HCT116 (cell line): Measurements from ENCODE around the gene SNTB2. TPM values are rescaled to one million over a fixed set of nuclear protein-coding genes. Genes with fewer than 3 reads are reported as not detected.

Source experiments
- ATAC-seq: fragments of 200-7000 bp; cut with Tn5 transposase; 2 replicates; pipeline ENCODE4 v1.9.1; 2020; ENCODE audit warnings: mild to moderate bottlenecking, moderate library complexity
- BruUV-seq: library from RNA; stranded (reverse); fragments of 400-500 nt; replicated peaks from 2 replicates; lab custom pipeline; 2021; lab: Mats Ljungman, UMichigan
- CTCF ChIA-PET: fragments of 300-600 bp; sonication (Branson Sonifier 250); formaldehyde crosslinking; loops from one replicate; lab custom pipeline; 2021; ENCODE audit warnings: antibody characterized with exemption; lab: Charles Lee
- POLR2A ChIA-PET: fragments of 300-600, 350-600 bp; sonication (Branson Sonifier 250); formaldehyde crosslinking; loops from one replicate; lab custom pipeline; 2021; ENCODE audit warnings: antibody characterized with exemption; lab: Charles Lee
- RAD21 ChIA-PET, 2 experiments: fragments of 300-600 bp; sonication (Branson Sonifier 250); formaldehyde crosslinking; loops; one replicate each; lab custom pipeline; 2023; ENCODE audit warnings: low total read pairs in 2 of 2; ENCODE audit not compliant: uncharacterized antibody in 2 of 2, unreplicated experiment in 2 of 2, low non-redundant PET in 1 of 2; lab: Charles Lee
- DNase-seq: peaks from one replicate; pipeline ENCODE4 v3.0.0-alpha.2; 2010; ENCODE audit warnings: low read depth, low spot score
- H2AFZ ChIP-seq: fragments of 200-600 bp; shearing (Covaris generic), sonication (generic); 2 replicates; pipeline ENCODE4 v1.6.1; 2017; ENCODE audit warnings: low read depth, mixed run types, mixed read lengths, antibody characterized with exemption, low read length; ENCODE audit not compliant: poor library complexity, severe bottlenecking
- H3K27ac ChIP-seq: 2 replicates; pipeline ENCODE4 v1.5.1; 2012; ENCODE audit warnings: low read depth, low read length
- H3K27me3 ChIP-seq: fragments of 200-600 bp; sonication (generic); 2 replicates; pipeline ENCODE4 v1.6.1; 2016; ENCODE audit warnings: mixed run types, low read length, mixed read lengths; ENCODE audit not compliant: insufficient read depth
- H3K36me3 ChIP-seq, 2 experiments: fragments of 200-500 bp in 1 of 2; fragments of 200-600 bp in 1 of 2; sonication (Bioruptor generic) in 1 of 2; sonication (generic) in 1 of 2; 2 replicates each; pipeline versions ENCODE4 v1.5.1 to v1.6.1; 2014 to 2016; ENCODE audit warnings: low read length in 2 of 2, inconsistent platforms in 1 of 2, mixed read lengths in 1 of 2, mixed run types in 1 of 2; ENCODE audit not compliant: insufficient read depth in 2 of 2, control insufficient read depth in 1 of 2
- H3K4me1 ChIP-seq, 2 experiments: fragments of 200-600 bp in 1 of 2; sonication (generic) in 1 of 2; 2 replicates each; pipeline versions ENCODE4 v1.5.1 to v1.6.1; 2012 to 2017; ENCODE audit warnings: low read length in 2 of 2, inconsistent platforms in 1 of 2, mild to moderate bottlenecking in 1 of 2, mixed read lengths in 1 of 2, mixed run types in 1 of 2, moderate library complexity in 1 of 2; ENCODE audit not compliant: insufficient read depth in 2 of 2, control insufficient read depth in 1 of 2
- H3K4me2 ChIP-seq: fragments of 200-600 bp; sonication (generic); 2 replicates; pipeline ENCODE4 v1.6.1; 2017; ENCODE audit warnings: mixed run types, low read length, mixed read lengths
- H3K4me3 ChIP-seq, 2 experiments: fragments of 200-600 bp in 1 of 2; sonication (generic) in 1 of 2; replicated peaks in 1 of 2; 2 replicates each; pipeline ENCODE4 v1.5.1; 2011 to 2016; ENCODE audit warnings: low read length in 2 of 2, control low read depth in 1 of 2, low read depth in 1 of 2, mild to moderate bottlenecking in 1 of 2, mixed read lengths in 1 of 2, mixed run types in 1 of 2
- H3K79me2 ChIP-seq: fragments of 200-600 bp; sonication (generic); 2 replicates; pipeline ENCODE4 v1.6.1; 2017; ENCODE audit warnings: mild to moderate bottlenecking, mixed run types, low read length, moderate library complexity, mixed read lengths; ENCODE audit not compliant: insufficient read depth
- H3K9ac ChIP-seq: fragments of 200-600 bp; sonication (generic); 2 replicates; pipeline ENCODE4 v1.6.1; 2016; ENCODE audit warnings: low read length, mixed read lengths
- H3K9me2 ChIP-seq: fragments of 200-600 bp; sonication (generic), shearing (Covaris generic); 2 replicates; pipeline ENCODE4 v1.6.1; 2017; ENCODE audit warnings: mixed run types, mild to moderate bottlenecking, moderate library complexity; ENCODE audit not compliant: insufficient read depth
- H3K9me3 ChIP-seq, 2 experiments: fragments of 200-500 bp in 1 of 2; fragments of 200-600 bp in 1 of 2; sonication (Bioruptor generic) in 1 of 2; sonication (generic) in 1 of 2; 2 replicates each; pipeline ENCODE4 v1.6.1; 2014 to 2017; ENCODE audit warnings: low read length in 2 of 2, mixed read lengths in 2 of 2, inconsistent platforms in 1 of 2, low read depth in 1 of 2, mild to moderate bottlenecking in 1 of 2, mixed run types in 1 of 2, moderate library complexity in 1 of 2; ENCODE audit not compliant: control insufficient read depth in 1 of 2, insufficient read depth in 1 of 2
- H4K20me1 ChIP-seq: fragments of 200-600 bp; sonication (generic), shearing (Covaris generic); 2 replicates; pipeline ENCODE4 v1.6.1; 2017; ENCODE audit warnings: mixed run types, mild to moderate bottlenecking, moderate library complexity; ENCODE audit not compliant: insufficient read depth
- CBX3 ChIP-seq: IDR thresholded peaks from 2 replicates; pipeline ENCODE4 v1.6.1; 2012; ENCODE audit warnings: low read depth
- CEBPB ChIP-seq: IDR thresholded peaks from 2 replicates; pipeline ENCODE4 v1.6.1; 2012; ENCODE audit warnings: low read depth
- EGR1 ChIP-seq: IDR thresholded peaks from 2 replicates; pipeline ENCODE4 v1.6.1; 2012; ENCODE audit warnings: low read depth
- ELF1 ChIP-seq: IDR thresholded peaks from 2 replicates; pipeline ENCODE4 v1.6.1; 2012; ENCODE audit warnings: low read depth, borderline replicate concordance
- EZH2 ChIP-seq: fragments of 200-600 bp; sonication (generic); IDR thresholded peaks from 2 replicates; pipeline ENCODE4 v1.6.1; 2017; ENCODE audit warnings: antibody characterized with exemption, mixed run types
- EZH2phosphoT487 ChIP-seq: fragments of 200-600 bp; IDR thresholded peaks from 2 replicates; pipeline ENCODE4 v1.6.1; 2018; ENCODE audit warnings: antibody characterized with exemption, borderline replicate concordance
- POLR2A ChIP-seq: IDR thresholded peaks from 2 replicates; pipeline ENCODE4 v1.7.0; 2011; ENCODE audit warnings: borderline replicate concordance; ENCODE audit not compliant: insufficient read depth, insufficient read length; ENCODE audit errors: extremely low read depth
- RAD21 ChIP-seq: IDR thresholded peaks from 2 replicates; pipeline ENCODE4 v1.6.1; 2012; ENCODE audit warnings: low read depth, mild to moderate bottlenecking
- SP1 ChIP-seq: IDR thresholded peaks from 2 replicates; pipeline ENCODE4 v1.6.1; 2012; ENCODE audit warnings: low read depth
- SRF ChIP-seq: IDR thresholded peaks from 2 replicates; pipeline ENCODE4 v1.6.1; 2012; ENCODE audit warnings: low read depth
- intact Hi-C: fragments of 100-400 bp; cut with micrococcal nuclease; formaldehyde crosslinking; loops from 2 replicates; pipeline ENCODE4 v1.10.0; 2022
- total RNA-seq: library from RNA; stranded (reverse); gene quantifications from one replicate; pipeline ENCODE4 v1.2.1, GENCODE V29; 2021; ENCODE audit not compliant: unreplicated experiment
- TF ChIP-seq, protein P1 (sequence below): IDR thresholded peaks from 2 replicates; pipeline ENCODE4 v1.6.1; 2011; ENCODE audit warnings: mild to moderate bottlenecking, low read length, moderate library complexity; ENCODE audit not compliant: insufficient replicate concordance; ENCODE audit errors: extremely low read depth
- TF ChIP-seq, protein P2 (sequence below): IDR thresholded peaks from 2 replicates; pipeline ENCODE4 v1.6.1; 2012
- TF ChIP-seq, protein P3 (sequence below), 3 experiments: fragments of 200-600 bp in 1 of 3; sonication (generic) in 1 of 3; IDR thresholded peaks in 2 of 3; conservative IDR thresholded peaks in 1 of 3; 2 replicates each; pipeline ENCODE4 v1.5.1; 2012 to 2017; ENCODE audit warnings: low read depth in 2 of 3, low read length in 2 of 3, antibody characterized with exemption in 1 of 3, borderline replicate concordance in 1 of 3, control low read depth in 1 of 3, mild to moderate bottlenecking in 1 of 3, mixed read lengths in 1 of 3, mixed run types in 1 of 3, moderate library complexity in 1 of 3; ENCODE audit not compliant: insufficient read depth in 1 of 3

SNTB2 gene
- total RNA-seq, 1 experiment from 2014 or later = 38.1 TPM

DNA sequence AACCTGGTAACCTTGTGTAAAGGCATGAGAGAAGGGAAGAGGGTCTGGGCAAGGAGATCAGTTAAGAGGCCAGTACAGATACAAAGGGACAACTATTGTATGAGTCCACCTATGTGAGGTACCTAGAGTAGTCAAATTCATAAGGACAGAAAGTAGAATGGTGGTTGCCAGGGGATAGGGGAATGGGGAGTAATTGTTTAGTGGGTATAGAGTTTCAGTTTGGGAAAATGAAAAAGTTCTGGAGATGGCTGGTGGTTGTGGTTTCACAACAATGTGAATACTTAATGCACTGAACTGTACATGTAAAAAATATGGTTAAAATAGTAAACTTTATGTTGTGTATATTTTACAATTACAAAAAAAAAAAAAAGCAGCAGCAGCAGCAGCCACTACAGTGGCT, 49.4 kb downstream of the SNTB2 start:
- Histone ChIP-seq H3K27ac (no peak overlapping the region), H3K9me3 (no peaks in the 10 kb centered on the region), H3K4me1 (no peaks in the 10 kb centered on the region), H3K36me3 (no peaks in the 10 kb centered on the region), H3K9me2 (no peaks in the 10 kb centered on the region), H2AFZ (no peak overlapping the region), H3K4me3 (no peak overlapping the region), H3K79me2 (peaks cover 6% of the 10 kb centered on the region; the same call in 1 of the 2 replicates), H3K4me2 (no peak overlapping the region), H3K9ac (no peak overlapping the region), H4K20me1 (no peaks in the 10 kb centered on the region), H3K27me3 (no peaks in the 10 kb centered on the region)
- RAD21 ChIA-PET = no interaction called here
- no TSS peak for BruUV-seq
- CTCF ChIA-PET = no interaction called here
- ATAC-seq = no peak
- intact Hi-C loops = no loop called here
- POLR2A ChIA-PET = no interaction called here
- DNase-seq = no peak
- no peak for TF ChIP-seq CEBPB
- TF ChIP-seq EZH2 = no peak
- no peak for TF ChIP-seq EZH2phosphoT487
- TF ChIP-seq, protein P1, sequence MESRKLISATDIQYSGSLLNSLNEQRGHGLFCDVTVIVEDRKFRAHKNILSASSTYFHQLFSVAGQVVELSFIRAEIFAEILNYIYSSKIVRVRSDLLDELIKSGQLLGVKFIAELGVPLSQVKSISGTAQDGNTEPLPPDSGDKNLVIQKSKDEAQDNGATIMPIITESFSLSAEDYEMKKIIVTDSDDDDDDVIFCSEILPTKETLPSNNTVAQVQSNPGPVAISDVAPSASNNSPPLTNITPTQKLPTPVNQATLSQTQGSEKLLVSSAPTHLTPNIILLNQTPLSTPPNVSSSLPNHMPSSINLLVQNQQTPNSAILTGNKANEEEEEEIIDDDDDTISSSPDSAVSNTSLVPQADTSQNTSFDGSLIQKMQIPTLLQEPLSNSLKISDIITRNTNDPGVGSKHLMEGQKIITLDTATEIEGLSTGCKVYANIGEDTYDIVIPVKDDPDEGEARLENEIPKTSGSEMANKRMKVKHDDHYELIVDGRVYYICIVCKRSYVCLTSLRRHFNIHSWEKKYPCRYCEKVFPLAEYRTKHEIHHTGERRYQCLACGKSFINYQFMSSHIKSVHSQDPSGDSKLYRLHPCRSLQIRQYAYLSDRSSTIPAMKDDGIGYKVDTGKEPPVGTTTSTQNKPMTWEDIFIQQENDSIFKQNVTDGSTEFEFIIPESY = no peak
- TF ChIP-seq EGR1 = no peak
- TF ChIP-seq, protein P2, sequence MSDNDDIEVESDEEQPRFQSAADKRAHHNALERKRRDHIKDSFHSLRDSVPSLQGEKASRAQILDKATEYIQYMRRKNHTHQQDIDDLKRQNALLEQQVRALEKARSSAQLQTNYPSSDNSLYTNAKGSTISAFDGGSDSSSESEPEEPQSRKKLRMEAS = no peak
- TF ChIP-seq SP1 = no peak
- no peak for TF ChIP-seq RAD21
- TF ChIP-seq ELF1 = no peak
- no peak for TF ChIP-seq CBX3
- no peak for TF ChIP-seq SRF
- TF ChIP-seq, protein P3, sequence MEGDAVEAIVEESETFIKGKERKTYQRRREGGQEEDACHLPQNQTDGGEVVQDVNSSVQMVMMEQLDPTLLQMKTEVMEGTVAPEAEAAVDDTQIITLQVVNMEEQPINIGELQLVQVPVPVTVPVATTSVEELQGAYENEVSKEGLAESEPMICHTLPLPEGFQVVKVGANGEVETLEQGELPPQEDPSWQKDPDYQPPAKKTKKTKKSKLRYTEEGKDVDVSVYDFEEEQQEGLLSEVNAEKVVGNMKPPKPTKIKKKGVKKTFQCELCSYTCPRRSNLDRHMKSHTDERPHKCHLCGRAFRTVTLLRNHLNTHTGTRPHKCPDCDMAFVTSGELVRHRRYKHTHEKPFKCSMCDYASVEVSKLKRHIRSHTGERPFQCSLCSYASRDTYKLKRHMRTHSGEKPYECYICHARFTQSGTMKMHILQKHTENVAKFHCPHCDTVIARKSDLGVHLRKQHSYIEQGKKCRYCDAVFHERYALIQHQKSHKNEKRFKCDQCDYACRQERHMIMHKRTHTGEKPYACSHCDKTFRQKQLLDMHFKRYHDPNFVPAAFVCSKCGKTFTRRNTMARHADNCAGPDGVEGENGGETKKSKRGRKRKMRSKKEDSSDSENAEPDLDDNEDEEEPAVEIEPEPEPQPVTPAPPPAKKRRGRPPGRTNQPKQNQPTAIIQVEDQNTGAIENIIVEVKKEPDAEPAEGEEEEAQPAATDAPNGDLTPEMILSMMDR (IDR thresholded peaks at IDR 0.05 in 2 of 3, conservative IDR thresholded peaks at IDR 0.05 in 1 of 3; ENCODE audit: borderline replicate concordance in 1 of 3, insufficient read depth in 1 of 3, low read depth in 2 of 3, low read length in 2 of 3) = no peak
- no peak for TF ChIP-seq POLR2A
